CD4-positive, alpha-beta T cell treated with Interleukin-17A for 1 hour (primary cell): ENCODE measurements around the gene ARID3C.

ENCODE experiments used
- DNase-seq: peaks from one replicate; pipeline ENCODE4 v3.0.0-alpha.2; 2020

Gene ARID3C

GRCh38 chr9:34592895-34593601, 35.8 kb downstream of the ARID3C start:
- DNase-seq: no peak

DNA sequence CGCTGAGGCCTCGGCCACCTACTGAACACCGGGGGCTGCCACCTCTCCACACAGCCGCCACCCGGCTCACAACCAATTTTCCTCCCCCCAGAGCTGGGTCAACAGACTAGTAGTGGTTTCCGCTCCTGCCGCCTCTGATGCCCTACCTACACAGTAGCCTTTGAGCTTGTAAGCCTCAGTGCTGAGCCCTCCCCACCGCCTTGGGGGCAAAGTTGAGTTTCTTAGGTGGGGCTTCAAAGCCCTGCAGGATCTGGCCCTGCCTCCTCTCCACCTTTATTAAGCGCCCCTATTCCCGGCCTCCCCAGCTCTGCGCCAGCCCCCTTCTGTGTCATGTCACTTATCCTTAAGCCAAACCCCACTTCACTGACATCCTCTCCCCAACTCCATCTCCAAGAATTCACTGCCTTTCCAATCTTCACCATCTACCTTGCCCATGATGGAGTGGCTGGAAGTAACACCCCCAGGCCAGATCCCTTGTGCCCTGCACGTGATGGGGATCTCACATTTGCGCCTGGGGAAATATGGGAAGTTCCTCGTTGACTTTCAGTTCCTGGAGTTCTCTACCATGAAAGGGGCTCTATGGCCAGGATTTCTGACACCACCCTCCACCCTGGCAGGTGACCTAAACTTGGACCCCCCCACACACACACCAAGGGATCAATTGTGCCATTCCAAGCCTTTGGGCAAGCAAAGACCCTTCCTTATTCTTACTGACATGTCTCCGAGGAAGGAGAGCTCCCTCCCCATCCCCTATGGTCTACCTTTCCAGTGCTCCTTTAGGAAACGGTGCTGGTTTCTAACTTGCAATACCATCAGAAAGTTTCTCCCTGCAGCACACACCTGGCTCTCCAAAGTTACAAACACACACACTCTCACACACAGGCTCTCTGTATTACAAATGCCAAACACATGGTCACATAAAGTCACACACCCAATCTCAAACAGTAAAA, 36.7 kb downstream of the ARID3C start:
- no peak for DNase-seq

DNA sequence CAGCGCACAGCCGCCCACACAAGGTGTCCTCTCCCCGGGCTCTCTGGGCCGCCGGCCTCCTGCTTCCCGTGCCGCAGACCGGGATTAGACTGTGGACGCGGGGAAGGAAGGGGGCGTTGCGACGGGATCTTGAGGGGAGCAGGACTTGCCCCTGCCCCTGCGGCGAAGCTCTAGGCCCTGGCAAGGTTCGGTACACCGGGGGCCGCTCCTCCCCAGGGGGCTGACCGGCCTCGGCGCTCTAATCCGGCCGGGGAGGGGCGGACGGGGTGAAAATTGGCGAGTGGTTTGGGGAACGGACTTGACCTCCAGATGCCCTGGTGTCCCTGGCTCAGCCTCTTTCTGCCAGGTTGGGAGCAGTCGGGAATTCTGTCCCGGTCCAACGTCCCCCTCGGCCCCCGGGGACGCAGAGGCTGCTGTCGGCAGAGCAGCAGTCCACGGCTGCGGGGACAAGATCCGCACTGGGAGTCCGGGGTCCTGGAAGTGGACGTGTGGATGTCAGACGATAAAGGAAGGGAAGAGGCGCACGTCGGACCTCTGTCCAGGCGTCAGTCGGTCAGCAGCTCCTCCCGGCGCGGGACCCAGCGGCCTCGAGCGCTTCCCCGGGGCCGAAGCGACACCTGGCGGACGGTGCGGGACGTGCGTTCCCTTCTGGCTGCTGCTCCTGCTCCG, 37.5 kb downstream of the ARID3C start:
- peak; percentile 71 for DNase-seq

GRCh38 chr9:34590381-34591247, 38.3 kb downstream of the ARID3C start:
- DNase-seq: no peak

GRCh38 chr9:34589636-34590380, 39.1 kb downstream of the ARID3C start, which contains the start of gene CNTFR:
TSS of gene CNTFR (minus strand) at chr9:34589724. CDS start at chr9:34568981, 20,743 bp downstream.
- no peak for DNase-seq

DNA sequence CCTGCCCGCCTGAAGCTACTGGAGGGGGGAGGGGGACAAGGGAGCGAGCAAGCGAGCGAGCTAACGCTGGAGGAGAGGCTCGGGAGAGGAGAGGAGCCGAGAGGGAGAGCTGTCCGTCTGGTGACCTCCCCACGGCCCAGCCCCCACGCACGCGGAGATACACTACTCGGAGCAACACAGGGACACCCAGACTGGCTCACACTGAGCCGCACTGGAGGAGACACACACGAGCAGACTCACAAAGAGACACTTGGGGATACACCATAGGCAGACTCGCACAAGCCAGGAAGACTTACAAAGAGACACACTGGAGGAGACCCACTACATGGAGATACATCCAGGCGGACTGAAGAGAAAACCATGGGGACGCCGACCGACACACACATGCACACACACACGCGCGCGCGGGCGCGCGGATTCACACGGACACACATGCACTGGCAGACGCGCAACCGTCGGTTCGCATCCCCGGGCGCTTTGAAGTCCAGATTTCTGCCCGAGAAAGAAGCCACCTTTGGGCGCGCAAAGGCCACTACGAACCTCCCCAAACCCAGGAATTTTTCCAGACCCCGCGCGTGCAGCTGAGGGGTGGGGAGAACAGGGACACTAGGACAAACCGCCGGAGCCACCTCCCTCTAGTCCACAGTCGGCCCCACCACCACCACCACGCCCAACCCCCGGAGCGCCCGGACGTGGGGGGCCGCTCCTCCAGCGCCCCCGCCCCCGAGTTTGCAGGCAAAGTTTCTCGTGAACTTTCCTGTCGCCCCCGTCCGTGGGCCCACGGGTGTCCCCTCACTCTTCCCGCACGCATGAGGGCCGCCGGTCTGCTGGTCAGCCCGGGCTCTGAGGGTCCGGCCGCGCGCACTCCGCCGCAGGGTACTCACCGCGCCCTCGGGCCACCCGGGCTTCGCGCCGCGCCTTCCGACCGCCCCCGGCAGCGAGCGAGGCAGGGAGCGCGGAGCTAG, 39.9 kb downstream of the ARID3C start:
- DNase-seq: no peak

DNA sequence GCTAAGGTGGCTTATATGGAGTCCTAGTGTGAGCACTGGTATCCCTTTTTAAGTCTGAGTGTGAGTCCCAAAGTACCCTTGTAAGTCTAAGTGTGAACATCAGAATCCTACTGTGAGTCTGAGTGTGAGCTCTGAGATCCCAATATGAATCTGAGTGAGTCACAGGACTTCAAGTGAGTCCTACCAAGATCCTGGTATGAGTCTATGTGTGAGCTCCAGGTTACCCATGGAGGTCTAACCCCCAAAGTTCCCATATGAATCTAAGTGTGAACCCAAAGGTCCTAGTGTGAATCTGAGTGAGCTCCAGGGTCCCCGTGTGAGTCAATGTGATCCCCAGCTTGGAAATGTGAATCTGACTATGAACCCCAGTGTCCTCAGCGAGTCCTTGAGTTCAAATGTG, 41.6 kb downstream of the ARID3C start:
- DNase-seq: no peak

DNA sequence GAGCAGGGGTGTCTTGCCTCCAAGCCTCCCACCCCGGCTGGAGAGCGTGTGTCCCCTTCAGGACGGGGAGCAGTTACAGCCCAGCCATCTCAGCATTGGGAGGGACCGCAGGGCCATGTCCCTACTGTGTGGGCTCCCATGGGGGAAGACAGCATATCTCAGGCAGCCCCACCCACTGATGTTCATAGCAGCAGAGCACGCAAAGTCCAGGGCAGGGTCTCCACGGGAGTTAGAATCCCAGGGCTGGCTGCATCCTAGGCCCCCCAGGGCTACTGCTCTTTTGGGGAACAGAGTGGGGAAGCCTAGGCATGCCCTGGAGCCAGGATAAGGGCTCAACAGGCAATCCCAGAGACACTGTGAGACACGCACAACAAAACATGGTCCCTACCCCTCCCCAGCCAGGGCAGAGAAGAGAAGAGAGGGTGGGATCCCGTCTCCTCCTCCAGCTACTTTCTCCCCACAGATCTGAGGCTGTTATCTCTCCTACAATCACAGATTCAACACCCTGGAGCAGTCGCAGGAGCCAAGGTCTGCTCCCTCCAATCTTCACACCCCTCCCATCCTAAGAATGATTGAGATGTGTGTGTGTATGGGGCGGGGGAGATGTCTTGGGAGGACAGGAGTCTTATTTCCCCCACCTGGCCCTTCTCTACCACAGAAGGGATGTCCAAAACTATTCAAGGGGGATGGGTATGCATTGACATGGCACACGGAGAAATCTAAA, 42.8 kb downstream of the ARID3C start:
- no peak for DNase-seq

DNA sequence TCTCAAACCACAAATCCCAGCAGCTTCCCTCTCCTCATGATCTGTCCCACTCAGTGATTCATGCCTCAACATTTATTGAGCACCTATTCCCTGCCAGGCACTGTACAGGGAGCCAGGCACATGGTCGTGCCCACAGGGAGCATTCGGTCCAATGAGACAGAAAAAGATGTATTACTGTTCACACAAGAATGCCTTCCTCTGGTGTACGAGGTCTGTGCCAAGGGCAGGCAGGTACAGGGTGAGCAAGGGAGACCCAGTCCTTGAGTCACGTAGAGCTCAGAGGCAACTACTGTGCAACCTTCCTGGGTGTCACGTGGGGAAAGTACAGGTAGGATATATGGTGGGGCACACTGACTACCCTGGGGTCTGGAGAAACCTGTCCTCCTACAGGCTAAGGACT, 43.9 kb downstream of the ARID3C start:
- no peak for DNase-seq

DNA sequence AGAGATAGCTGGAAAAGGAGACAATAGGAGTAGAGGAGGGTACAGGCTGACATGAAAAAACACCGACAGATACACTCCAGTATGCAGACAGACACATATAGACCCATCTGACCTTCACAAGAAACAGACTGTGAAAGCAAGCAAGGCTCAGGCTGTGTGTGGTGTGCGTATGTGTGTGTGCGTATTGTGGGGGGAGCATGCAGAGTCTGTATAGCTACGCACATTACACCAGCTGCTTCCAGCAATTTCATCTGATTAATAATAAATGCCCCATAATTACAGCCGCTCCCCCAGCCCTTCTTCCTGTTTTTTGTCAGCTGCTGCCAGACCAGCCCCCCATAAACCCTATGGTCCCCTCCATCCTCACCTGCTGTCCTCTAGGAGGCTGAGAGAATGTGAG, 46.1 kb downstream of the ARID3C start:
- DNase-seq: no peak

DNA sequence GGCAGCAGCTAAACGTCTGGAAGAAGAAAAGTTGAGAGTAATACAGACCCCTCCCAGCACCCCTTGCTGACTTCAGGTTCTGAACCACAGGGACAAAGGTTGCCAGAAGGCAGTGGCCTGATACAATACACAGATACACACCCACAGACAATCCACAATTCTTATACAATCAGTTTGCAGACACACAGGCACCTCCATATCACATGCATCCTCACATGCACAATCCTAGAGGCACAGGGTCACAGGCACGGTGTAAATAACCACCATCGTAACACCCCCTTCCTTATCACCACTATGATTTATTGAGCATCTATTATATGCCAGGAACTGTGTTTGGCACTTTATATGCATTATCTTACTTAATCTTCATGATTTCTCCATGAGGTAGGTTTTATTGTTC, 47.5 kb downstream of the ARID3C start:
- DNase-seq: no peak

DNA sequence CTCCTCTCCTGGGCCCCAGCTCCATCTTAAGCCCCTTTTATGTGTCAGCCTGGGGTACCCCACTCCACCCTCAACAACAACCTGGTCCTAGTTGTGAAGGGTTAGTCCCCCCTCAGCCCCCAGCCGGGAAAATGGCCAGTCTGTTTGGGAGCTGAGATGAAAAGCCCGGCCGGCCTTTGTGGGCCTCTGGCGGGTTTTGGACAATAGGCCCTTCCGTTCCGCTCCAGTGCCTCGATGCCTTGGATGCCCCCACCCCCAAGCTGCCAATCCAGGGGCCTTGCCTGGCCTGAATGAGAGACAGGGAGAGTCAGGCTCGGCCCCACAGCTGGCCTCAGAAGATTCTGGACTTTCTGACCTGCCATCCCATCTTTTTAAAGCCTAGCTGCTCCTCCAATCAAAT, 48.5 kb downstream of the ARID3C start:
- DNase-seq: no peak

DNA sequence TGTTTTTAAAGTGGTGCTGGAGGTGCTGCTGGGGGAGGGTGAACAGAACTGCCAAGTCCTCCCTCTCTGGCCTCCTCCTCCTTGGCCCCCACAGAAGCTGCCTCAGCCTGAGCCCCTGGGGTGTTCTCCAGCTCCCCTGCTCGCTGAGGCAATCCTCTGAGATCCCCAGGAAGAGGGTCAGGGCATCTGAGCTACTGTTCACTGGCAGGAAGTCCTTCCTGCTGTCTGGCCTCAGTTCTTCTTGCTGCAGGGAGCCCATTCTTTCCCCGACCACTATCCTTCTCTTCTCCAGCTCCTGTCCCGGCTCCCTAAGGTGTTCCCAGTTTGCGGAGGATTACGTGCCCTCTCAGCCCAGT, 49.1 kb downstream of the ARID3C start:
- no peak for DNase-seq

DNA sequence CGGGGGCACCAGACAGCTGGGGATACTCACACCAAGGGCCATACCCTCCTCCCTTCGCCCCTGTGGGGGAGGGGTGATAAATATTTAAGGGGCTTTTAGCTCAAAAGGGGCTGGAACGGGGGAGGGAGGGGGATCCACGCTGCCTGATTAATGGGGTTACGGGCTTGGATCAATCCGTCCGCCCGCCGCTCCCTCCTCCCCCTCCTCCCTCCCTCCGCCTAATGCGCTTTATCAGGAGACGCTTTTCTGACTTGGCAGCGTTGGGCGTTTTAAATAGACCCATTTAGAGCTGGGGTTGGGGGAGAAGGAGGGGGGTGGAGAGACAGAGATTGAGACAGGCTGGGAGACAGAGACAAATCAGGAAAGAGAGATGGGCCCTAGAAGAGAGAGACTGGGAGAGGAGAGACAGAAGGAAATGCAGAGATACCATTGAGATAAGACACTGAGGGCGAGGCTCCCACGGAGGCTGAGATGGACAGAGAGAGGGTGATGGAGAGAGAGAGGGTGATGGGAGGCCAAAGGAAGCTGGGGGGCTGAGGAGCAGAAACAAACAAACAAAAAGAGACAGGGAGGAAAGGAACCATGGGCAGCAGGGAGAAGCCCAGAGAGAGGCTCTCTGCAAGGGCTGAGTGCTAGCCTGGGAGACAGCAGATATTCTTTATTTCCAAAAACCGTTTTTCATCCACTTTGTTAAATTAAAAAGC, 49.6 kb downstream of the ARID3C start:
- no peak for DNase-seq

GRCh38 chr9:34578241-34579103, 50.4 kb downstream of the ARID3C start:
- DNase-seq: no peak

DNA sequence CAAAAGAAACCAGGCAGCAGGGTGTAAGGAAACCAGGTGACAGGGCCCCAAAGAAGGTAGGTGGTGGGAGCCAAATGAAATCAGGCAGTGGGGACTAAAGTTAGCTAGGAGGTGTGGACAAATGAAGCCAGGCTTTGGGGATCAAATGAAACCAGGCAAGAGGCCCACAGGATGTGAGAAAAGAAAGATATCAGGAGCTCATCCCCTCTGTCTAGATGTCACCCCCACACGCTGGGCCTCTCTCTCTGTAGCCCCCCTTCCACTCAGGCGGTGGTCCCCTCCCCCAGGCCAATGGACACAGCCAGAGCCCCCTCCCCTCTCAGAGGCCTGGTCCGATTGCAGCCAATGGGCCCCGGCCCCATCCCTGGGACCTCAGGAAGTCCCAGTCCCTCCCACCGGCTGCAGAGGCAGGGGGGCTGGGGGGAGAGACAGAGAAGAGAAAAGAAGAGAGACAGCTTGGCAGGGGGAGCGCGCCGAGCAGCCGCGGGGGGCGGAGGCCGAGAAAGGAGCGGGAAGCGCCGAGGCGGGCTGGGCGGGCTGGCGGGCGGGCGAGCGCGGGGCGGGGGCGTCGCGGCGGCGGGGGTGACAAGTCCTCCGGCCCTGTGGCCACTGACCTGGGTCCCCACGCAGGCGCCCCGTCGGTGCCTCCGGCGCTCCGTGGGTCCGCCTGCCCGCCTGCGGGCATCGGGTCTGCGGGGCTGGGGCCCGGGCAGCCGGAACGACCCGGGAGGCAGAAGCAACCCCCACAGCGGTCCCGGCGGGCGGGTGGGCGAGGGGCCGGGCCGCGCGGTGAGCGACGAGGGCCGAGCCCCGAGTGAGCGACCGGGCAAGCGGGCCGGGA, 51.2 kb downstream of the ARID3C start:
- no peak for DNase-seq
